Glutamatergic neuron (in vitro differentiated cells): ENCODE results near the gene GRB10. TPM values are rescaled to one million over a fixed set of nuclear protein-coding genes. Genes with fewer than 3 reads are reported as not detected.

ENCODE experiments used
- DNase-seq: peaks from one replicate; pipeline ENCODE4 v3.0.0; 2022
- H3K27ac Mint-ChIP-seq: one replicate; pipeline ENCODE4 v1.8.0; 2020; ENCODE audit warnings: mild to moderate bottlenecking, mixed read lengths, inconsistent platforms; ENCODE audit not compliant: unreplicated experiment
- H3K27me3 Mint-ChIP-seq: one replicate; pipeline ENCODE4 v1.8.0; 2020; ENCODE audit warnings: mild to moderate bottlenecking, moderate library complexity, mixed read lengths, inconsistent platforms; ENCODE audit not compliant: unreplicated experiment
- H3K36me3 Mint-ChIP-seq: one replicate; pipeline ENCODE4 v1.8.0; 2020; ENCODE audit warnings: mild to moderate bottlenecking, mixed read lengths, inconsistent platforms; ENCODE audit not compliant: unreplicated experiment
- H3K4me1 Mint-ChIP-seq: one replicate; pipeline ENCODE4 v1.8.0; 2020; ENCODE audit warnings: mild to moderate bottlenecking, low read depth, mixed read lengths, inconsistent platforms; ENCODE audit not compliant: unreplicated experiment
- H3K4me3 Mint-ChIP-seq: one replicate; pipeline ENCODE4 v1.8.0; 2020; ENCODE audit warnings: mild to moderate bottlenecking, mixed read lengths, inconsistent platforms; ENCODE audit not compliant: unreplicated experiment
- H3K9me3 Mint-ChIP-seq: one replicate; pipeline ENCODE4 v1.8.0; 2020; ENCODE audit warnings: mild to moderate bottlenecking, moderate library complexity, mixed read lengths, inconsistent platforms; ENCODE audit not compliant: unreplicated experiment
- total RNA-seq: library from RNA; stranded (reverse); fragmentation: NEBNext Ultra II Directional; extraction: Animal tissue kit (Norgen Biotek cat#: 25700); gene quantifications from one replicate; pipeline ENCODE4 v1.2.1, GENCODE V29; 2021; ENCODE audit not compliant: unreplicated experiment
- TF ChIP-seq, protein P1 (sequence below): fragments of 200-600 bp; sonication (generic); IDR thresholded peaks from one replicate; pipeline ENCODE4 v1.5.0; 2021; ENCODE audit not compliant: partially characterized antibody, unreplicated experiment

GRB10 gene
- total RNA-seq, 1 donor from 2014 or later = 182 TPM

DNA sequence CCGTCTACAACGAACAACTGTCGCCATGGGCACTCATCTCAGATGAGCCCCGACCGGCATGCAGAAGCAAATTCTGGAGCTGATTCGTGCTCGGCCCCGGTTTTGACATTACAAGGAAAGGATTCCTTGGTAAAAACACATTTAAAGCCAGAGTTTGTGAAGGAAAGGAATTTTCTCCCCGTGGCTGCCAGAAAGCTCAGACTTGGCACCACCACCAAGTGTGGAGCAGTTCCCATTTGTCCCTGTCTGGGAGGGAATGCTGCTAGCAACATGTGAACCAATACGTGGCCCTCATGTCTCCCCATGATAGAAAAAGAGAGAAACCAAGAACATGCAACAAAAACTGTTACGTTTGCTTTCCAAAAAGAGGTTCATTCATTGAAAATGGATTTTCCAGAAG, 162.3 kb downstream of the GRB10 start:
- H3K27ac Mint-ChIP-seq = no peak overlapping the region

DNA sequence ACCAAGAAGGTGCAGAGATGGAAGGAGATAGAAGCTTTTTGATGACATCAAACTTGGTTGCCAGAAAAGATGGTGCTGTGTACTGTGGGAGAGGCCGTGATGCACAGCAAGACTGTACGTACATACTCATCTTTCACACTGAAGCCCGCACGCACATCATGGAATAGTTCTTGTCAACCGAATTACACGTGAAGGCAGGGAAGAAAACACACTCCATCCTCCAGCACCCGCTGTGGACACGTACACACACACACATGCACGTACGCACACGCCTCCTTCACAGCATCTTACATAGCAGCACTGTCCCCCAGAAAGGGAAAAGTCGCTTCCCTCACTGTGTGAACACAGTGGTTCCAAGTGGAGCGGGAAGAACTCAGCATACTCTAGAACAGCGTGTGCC, 163.0 kb downstream of the GRB10 start:
- TF ChIP-seq, protein P1, sequence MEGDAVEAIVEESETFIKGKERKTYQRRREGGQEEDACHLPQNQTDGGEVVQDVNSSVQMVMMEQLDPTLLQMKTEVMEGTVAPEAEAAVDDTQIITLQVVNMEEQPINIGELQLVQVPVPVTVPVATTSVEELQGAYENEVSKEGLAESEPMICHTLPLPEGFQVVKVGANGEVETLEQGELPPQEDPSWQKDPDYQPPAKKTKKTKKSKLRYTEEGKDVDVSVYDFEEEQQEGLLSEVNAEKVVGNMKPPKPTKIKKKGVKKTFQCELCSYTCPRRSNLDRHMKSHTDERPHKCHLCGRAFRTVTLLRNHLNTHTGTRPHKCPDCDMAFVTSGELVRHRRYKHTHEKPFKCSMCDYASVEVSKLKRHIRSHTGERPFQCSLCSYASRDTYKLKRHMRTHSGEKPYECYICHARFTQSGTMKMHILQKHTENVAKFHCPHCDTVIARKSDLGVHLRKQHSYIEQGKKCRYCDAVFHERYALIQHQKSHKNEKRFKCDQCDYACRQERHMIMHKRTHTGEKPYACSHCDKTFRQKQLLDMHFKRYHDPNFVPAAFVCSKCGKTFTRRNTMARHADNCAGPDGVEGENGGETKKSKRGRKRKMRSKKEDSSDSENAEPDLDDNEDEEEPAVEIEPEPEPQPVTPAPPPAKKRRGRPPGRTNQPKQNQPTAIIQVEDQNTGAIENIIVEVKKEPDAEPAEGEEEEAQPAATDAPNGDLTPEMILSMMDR = no peak
- Mint-ChIP-seq H3K4me1 (peaks cover 4% of the 10 kb centered on the region), H3K36me3 (no peaks in the 10 kb centered on the region), H3K27ac (no peak overlapping the region), H3K9me3 (peaks cover 1% of the 10 kb centered on the region), H3K4me3 (no peak overlapping the region), H3K27me3 (peaks cover 3% of the 10 kb centered on the region)
- DNase-seq = no peak

More for the DNA sequence above, 162.3 kb downstream of the GRB10 start:
- H3K4me3 Mint-ChIP-seq = no peak overlapping the region
- no peak for DNase-seq
- H3K4me1 Mint-ChIP-seq = peaks cover 4% of the 10 kb centered on the region
- H3K27me3 Mint-ChIP-seq = peaks cover 3% of the 10 kb centered on the region
- H3K36me3 Mint-ChIP-seq = no peaks in the 10 kb centered on the region
- TF ChIP-seq, protein P1 = no peak
- H3K9me3 Mint-ChIP-seq = peaks cover 1% of the 10 kb centered on the region

DNA sequence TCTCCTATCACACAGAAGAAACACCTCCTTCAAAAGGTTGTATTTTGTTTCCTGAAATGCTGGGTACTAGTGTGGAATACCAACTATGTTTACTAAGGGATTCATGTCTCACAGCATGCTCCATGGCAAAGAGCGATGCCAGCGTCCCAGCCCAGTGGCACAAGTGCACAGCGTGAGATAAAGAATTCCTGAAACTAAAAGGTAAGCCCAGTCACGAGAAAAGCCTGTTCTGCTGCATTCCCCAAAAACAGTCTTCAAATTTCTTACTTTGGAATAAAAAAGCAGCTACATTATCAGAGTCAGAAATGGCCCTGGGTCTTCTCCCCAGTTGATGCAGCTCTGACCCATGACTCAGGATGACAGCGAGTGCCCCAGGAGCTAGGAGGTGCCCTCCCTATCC, 164.4 kb downstream of the GRB10 start:
- H3K9me3 Mint-ChIP-seq = peaks cover 1% of the 10 kb centered on the region
- peaks cover 4% of the 10 kb centered on the region for H3K4me1 Mint-ChIP-seq
- no peak for DNase-seq
- no peaks in the 10 kb centered on the region for H3K36me3 Mint-ChIP-seq
- TF ChIP-seq, protein P1 = no peak
- no peak overlapping the region for H3K4me3 Mint-ChIP-seq
- no peak overlapping the region for H3K27ac Mint-ChIP-seq
- peaks cover 3% of the 10 kb centered on the region for H3K27me3 Mint-ChIP-seq

DNA sequence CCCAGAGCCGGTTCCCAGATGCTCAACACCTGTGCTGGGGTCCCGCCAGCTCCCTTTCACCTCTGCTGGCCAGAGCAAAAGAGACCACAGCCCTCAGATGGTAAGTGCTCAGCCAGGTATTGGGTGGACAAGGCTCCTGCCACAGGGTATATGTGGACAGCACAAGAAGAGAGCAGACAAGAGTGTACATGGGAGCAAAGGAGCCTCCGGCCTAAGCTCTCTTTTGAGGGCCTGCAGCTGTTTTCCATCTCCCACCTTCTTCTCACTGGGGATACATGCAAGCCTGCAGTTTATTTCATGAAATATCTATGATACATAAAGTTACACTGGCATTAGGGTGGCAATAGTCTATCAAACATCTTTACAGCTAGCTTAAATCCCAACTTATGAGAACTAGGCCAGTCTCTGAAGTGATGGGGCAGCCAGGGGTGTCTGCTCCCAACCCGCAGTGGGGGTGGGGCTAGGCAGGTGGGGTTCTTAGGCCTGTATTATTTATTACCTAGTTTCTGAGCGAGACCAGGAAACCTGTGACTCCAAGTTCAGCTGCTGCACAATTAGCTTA, 167.1 kb downstream of the GRB10 start:
- H3K4me3 Mint-ChIP-seq = no peak overlapping the region
- DNase-seq = no peak
- H3K36me3 Mint-ChIP-seq = no peaks in the 10 kb centered on the region
- no peaks in the 10 kb centered on the region for H3K27me3 Mint-ChIP-seq
- no peak overlapping the region for H3K27ac Mint-ChIP-seq
- TF ChIP-seq, protein P1 = no peak
- H3K4me1 Mint-ChIP-seq = no peaks in the 10 kb centered on the region
- H3K9me3 Mint-ChIP-seq = peaks cover 1% of the 10 kb centered on the region

DNA sequence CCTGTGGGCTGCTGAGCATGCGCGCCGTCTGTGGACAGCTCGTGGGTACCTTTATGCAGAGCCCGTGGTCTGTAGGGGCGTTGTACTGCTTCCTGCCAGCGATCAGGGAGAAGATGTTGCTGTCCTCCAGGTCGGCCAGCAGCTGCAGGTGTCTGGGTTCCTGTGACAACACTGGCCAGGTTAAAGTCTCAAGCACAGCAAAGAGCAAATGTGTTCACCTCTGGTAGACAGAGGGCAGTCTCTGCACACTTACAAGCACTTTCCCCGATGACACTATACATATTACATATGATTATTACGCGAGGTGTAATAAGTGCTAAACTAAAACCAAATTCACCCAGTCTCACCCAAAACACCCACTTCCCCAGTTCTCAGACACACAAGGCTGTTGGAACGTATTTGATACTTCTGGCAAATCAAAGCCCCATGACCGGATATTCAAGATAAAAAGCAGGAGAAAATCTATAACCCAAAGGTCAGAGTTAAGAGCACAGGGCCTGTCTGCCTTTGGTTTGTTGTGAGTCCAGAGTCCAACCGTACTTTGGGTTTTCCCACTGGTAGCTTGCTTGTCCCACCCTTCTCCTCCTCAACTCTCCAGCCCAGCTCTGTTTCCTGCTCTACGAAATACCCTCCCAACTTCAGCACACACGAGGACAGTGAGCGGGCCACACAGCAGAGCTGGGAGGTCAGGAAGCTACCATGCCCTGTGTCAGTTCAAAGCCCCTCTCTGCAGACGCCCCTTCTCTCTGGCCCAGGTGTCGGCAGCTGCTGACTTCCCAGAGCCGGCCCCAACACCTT, 167.8 kb downstream of the GRB10 start:
- TF ChIP-seq, protein P1 = no peak
- Mint-ChIP-seq H3K27ac (no peak overlapping the region), H3K9me3 (peaks cover 1% of the 10 kb centered on the region), H3K27me3 (no peaks in the 10 kb centered on the region), H3K4me3 (no peak overlapping the region), H3K4me1 (no peaks in the 10 kb centered on the region), H3K36me3 (no peaks in the 10 kb centered on the region)
- no peak for DNase-seq
